Measurements from ENCODE around the gene MXI1. TPM values are rescaled to one million over a fixed set of nuclear protein-coding genes. Genes with fewer than 3 reads are reported as not detected.

The MXI1 gene
- total and polyA plus RNA-seq, 2 of the 4 experiments (the other 2 are of a cell fraction), result 7.2 to 11.8 TPM

DNA sequence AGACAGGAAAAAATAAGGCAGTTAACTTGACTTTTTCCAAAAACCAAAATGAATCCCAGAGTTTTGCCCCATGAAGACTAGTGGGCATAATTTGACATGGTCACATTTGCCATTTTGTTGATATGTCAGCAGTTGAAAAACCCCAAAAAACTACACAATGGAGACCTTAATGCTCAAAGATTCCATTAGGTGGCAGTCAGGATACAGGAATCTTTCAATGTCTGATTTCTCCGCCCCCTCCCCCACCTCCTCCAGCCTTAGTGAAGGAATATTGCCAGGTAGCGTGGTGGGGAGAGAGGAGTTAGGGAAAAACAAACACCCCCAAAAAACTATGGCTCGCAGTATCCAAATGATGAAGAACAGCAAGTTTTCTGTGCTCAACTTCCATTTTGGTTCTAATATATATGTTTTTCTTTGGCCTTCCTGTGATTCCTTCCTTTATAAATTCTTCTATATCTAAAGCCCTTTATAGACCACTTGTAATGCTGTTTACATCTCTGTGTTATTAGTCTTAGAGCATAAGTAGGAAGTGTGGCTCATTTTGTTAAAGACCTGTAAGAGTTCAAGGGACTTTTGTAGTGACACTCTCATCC is 104.0 kb downstream of the MXI1 start:
- Histone ChIP-seq H2BK15ac (ENCODE audit: low read depth, low read length) (peak overlapping the region; percentile 20; the same call in 1 of the 3 replicates), H3K27ac (ENCODE audit: insufficient read depth, low read length) (no peak overlapping the region), H3K23ac (ENCODE audit: low read depth, low read length) (no peak overlapping the region), H3K79me1 (ENCODE audit: low read depth in 1 of 2, low read length in 2 of 2) (no peaks in the 10 kb centered on the region), H3K9ac (ENCODE audit: low read depth, low read length) (no peak overlapping the region), H3K18ac (ENCODE audit: low read depth, low read length) (no peak overlapping the region), H3K14ac (replicated peaks; ENCODE audit: low read depth, low read length) (peak overlapping the region; percentile 38; the same call in 1 of the 2 replicates), H2BK5ac (ENCODE audit: low read depth, low read length, poor library complexity, severe bottlenecking) (no peak overlapping the region), H2BK20ac (ENCODE audit: low read depth, low read length) (peak overlapping the region; percentile 78), H2BK120ac (ENCODE audit: low read depth, low read length) (peak overlapping the region; percentile 49; the same call in 1 of the 2 replicates), H3K36me3 (ENCODE audit: control insufficient read depth, insufficient read depth, low read length) (no peaks in the 10 kb centered on the region), H4K20me1 (ENCODE audit: insufficient read depth, low read length) (no peaks in the 10 kb centered on the region), H2AK5ac (ENCODE audit: low read depth, low read length) (peak overlapping the region; percentile 41; the same call in 1 of the 2 replicates), H3K56ac (ENCODE audit: extremely low read depth, insufficient read depth, low read length) (no peak overlapping the region), H3K9me1 (ENCODE audit: insufficient read depth, low read length) (0 out of 2 replicates have a peak, but pooled peaks cover 2% of the 10 kb centered on the region), H3K9me3 (ENCODE audit: control insufficient read depth, insufficient read depth, low read length) (no peaks in the 10 kb centered on the region), H3K4me2 (ENCODE audit: low read depth, low read length) (peak overlapping the region; percentile 54), H3K4ac (ENCODE audit: low read depth, low read length) (peak overlapping the region; percentile 54; the same call in 1 of the 2 replicates), H2AK9ac (replicated peaks; ENCODE audit: low read depth, low read length, poor library complexity) (no peak overlapping the region), H2AFZ (replicated peaks; ENCODE audit: low read length, poor library complexity) (no peak overlapping the region), H4K91ac (ENCODE audit: insufficient read depth, low read depth, low read length) (no peak overlapping the region; the same call in 1 of the 2 replicates), H4K8ac (ENCODE audit: low read depth in 2 of 2, low read length in 2 of 2) (peak overlapping the region in 1 of 2 experiments; percentile 67; a peak in 2 of 4 replicates), H4K5ac (ENCODE audit: low read depth, low read length) (no peak overlapping the region), H3K27me3 (ENCODE audit: control insufficient read depth, insufficient read depth, low read length) (no peaks in the 10 kb centered on the region), H3K4me3 (ENCODE audit: insufficient read depth, low read depth, low read length) (no peak overlapping the region), H3K4me1 (ENCODE audit: control insufficient read depth, insufficient read depth, low read length) (no peaks in the 10 kb centered on the region)
- DNase-seq (peak; percentile 70), ATAC-seq (ENCODE audit: low read depth) (peak; percentile 97)
- WGBS, 2 experiments (ENCODE audit: extremely low coverage in 2 of 2, insufficient read length in 1 of 2), result no CpG with 5 or more reads among the region's 3 CpGs
- in situ Hi-C loops (cut with MboI; ENCODE audit: low sequenced_read_pairs) (loop anchor here (5.0 to 25.0 kb wide), 2 partner anchors 236 to 1826 kb away; no protein-coding TSS in a partner anchor), dilution Hi-C loops (cut with HindIII; ENCODE audit: low sequenced_read_pairs, unreplicated experiment) (no loop called here), intact Hi-C loops (cut with micrococcal nuclease) (loop anchor here (1.0 to 10.0 kb wide), 8 partner anchors 42 to 583 kb away; no protein-coding TSS in a partner anchor)
- no TSS peak for BruUV-seq (replicated peaks)
- CTCF ChIA-PET, result interaction anchor here (0.5 to 2.1 kb wide), 5 partner anchors 100 to 289 kb away, joined by 3 to 10 read pairs (median 4); no protein-coding TSS in a partner anchor
- POLR2A ChIA-PET (ENCODE audit: unreplicated experiment), result no interaction called here
- 0 out of 2 replicates have a peak, but pooled peaks have one; percentile 24 for TF ChIP-seq MAZ (IDR thresholded peaks at IDR 0.05; ENCODE audit: borderline replicate concordance, low read depth, low read length)
- TF ChIP-seq, protein P1, sequence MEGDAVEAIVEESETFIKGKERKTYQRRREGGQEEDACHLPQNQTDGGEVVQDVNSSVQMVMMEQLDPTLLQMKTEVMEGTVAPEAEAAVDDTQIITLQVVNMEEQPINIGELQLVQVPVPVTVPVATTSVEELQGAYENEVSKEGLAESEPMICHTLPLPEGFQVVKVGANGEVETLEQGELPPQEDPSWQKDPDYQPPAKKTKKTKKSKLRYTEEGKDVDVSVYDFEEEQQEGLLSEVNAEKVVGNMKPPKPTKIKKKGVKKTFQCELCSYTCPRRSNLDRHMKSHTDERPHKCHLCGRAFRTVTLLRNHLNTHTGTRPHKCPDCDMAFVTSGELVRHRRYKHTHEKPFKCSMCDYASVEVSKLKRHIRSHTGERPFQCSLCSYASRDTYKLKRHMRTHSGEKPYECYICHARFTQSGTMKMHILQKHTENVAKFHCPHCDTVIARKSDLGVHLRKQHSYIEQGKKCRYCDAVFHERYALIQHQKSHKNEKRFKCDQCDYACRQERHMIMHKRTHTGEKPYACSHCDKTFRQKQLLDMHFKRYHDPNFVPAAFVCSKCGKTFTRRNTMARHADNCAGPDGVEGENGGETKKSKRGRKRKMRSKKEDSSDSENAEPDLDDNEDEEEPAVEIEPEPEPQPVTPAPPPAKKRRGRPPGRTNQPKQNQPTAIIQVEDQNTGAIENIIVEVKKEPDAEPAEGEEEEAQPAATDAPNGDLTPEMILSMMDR (conservative IDR thresholded peaks at IDR 0.05; ENCODE audit: low read depth, low read length), result peak; percentile 80
- TF ChIP-seq RFX5 (IDR thresholded peaks at IDR 0.05; ENCODE audit: low read depth, low read length), result no peak
- no peak for TF ChIP-seq MAFK (IDR thresholded peaks at IDR 0.05; ENCODE audit: low read depth, low read length)
- TF ChIP-seq SMC3 (IDR thresholded peaks at IDR 0.05; ENCODE audit: low read depth, low read length), result peak; percentile 88
- TF ChIP-seq RAD21 (IDR thresholded peaks at IDR 0.05; ENCODE audit: low read length), result peak; percentile 95
